SKM-1 (cell line): ENCODE results near the gene HSFX3.
"Not testable (repeated sequence)": the region's sequence is repeated elsewhere in the genome, so short reads cannot be mapped to it uniquely, and the experiment has no call there.

Experiments used
- DNase-seq: peaks from one replicate; lab custom pipeline; 2025; ENCODE audit not compliant: unreplicated experiment; lab: John Stamatoyannopoulos, UW

Gene HSFX3

GRCh38 chrX:149518236-149518635 is 31.5 kb downstream of the HSFX3 start:
- DNase-seq, result no peak

DNA sequence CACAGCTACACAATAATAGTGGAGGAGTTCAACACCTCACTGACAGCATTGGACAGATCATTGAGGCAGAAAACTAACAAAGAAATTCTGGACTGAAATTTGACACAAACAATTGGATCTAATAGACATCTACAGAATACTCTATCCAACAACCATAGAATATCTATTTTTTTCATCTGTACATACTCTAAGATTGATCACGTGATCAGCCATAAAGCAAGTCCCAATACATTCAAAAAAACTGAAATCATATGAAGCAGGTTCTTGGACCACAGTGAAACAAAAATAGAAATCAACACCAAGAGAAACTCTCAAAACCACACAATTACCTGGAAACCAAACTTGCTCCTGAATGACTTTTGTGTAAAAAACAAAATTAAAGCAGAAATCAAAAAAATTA is 32.4 kb downstream of the HSFX3 start:
- no peak for DNase-seq

DNA sequence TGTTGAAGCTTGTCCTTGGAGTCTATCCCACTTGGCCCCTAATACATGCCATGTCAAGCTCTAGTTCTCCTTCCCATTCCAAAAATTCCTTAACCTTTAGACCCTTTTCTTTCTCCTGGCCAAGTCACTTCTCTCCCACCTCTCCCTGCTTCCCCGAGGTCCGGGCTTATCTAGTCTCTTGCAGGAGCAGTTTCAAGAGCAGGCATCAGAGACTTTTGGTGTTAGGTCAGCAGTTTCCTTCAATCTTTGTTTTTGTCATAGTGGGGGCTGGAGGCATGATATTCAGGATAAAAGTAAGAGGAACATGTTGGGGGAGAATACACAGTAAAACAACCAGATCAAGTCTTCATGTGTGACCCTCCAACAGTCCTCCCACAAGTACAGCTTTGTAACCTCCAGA is 33.1 kb downstream of the HSFX3 start:
- no peak for DNase-seq

DNA sequence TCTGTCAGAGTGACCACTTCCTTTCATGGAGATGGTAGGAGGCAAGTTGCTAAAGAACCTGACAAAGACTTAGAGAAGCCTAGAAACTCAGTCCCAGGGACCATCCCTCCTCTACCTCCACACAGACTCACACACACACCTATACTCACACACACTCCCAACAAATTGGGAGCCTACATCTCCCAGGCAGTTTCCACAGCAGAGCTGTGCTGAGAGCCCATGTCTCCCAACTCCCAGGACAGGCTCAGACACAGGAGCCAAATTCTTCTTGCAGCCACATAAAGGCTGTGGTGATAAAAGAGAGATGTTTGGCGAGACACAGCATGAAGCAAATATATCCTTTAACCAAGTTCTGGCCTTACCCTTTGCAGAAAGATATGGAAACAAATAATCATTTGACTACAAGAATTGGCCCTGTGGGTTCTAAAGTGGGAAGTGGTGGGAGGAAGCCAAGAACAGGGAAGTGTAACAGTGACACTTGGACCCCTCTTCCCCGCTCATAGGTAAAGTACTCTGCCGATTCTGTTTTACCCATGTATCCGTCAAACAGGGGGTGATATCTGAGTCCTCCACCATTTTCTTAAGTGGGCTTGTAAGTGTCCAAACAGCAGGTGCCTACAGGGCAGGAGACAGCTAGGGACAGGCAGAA is 33.6 kb downstream of the HSFX3 start:
- DNase-seq, result peak; percentile 1

DNA sequence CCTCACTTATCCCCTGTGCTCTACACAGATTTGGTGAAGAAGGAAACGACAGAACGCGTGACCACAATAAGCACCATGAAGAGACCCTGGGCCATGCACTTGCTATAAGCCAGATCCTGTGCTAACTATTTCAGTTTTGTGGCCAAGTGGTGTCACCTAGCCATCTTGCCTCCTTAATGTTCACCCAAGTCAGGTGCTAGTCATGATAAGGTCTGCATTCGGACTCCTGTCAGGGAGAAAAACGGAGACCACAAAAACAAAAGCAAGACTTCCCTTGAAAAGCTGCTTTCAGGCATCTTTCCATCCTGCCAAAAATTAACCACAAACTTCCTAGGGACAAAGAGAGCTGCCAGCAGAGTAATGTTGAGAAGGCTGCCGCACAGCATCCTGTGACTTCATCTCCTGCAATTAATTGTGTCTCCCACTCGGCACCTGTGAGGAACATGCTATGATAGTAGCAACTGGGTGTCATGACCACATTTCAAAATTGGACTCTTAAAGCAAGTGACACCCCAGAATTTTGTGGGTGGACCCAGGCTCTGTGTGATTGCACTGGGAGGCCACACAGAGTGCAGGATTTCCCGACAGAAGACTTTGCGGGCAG is 35.8 kb downstream of the HSFX3 start:
- no peak for DNase-seq

DNA sequence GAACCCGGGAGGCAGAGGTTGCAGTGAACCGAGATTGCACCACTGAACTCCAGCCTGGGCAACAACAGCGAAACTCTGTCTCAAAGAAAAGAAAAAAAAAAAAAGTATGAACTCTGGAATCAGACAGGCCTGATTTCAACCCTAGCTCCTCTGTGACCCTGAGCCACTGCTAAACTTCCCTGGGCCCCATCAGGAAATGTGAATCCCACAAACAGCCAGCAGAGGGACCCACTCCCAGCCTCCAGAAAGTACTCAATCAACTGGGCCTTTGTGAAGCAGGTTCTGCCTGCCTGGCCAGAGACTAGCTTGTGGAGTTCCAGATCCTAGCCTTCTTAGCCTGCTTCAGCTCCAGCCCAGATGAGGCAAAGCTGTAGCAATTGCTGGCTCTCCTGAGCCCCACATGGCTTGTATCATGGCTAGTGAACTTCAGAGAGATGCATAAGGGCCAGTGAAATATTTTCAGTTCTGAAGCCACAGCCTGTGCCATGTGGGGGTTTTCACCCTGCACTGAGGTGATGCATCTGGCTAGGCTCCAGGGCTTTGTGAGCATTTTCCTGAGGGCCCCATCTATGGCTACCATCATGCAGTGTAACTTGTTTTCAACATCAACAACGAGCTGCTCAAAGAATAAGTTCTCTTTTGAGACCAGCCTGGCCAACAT is 37.4 kb downstream of the HSFX3 start:
- DNase-seq, result peak; percentile 35

DNA sequence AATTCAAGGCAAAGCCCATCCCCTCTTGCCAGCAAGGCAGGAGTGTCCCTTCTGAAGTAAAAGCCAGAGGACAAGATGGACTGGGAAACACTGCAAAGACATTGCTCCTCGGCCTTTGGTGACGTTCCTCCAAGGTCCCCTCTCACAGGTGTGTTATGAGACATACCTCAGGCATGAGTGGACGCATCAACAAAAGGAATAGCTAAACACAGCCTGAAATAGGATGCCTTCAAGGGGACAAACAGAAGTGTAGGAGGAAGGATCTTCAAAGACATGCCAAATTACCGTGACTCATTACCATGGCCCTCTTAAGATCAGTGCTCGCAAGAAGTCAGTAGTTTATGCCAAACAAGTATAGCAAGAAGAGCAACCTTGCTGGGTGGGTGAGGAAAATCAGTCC is 38.6 kb downstream of the HSFX3 start:
- no peak for DNase-seq

GRCh38 chrX:149510386-149510785 is 39.3 kb downstream of the HSFX3 start:
- no peak for DNase-seq

DNA sequence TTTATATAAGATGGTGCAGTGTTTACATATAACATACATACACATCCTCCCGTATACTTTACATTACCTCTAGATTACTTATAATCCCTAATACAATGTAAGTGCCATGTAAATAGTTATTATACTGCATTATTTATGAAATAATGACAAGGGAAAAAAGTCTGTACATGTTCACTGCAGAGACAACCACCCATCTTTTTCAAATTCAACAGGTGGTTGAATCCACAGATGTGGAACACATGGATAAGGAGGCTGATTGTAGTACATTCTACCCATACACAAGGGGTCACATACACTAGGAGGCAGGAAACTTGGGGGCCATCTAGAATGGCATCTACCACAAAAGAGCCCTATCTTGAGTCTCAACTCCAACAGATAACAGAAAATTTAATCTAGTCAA is 41.3 kb downstream of the HSFX3 start:
- no peak for DNase-seq

DNA sequence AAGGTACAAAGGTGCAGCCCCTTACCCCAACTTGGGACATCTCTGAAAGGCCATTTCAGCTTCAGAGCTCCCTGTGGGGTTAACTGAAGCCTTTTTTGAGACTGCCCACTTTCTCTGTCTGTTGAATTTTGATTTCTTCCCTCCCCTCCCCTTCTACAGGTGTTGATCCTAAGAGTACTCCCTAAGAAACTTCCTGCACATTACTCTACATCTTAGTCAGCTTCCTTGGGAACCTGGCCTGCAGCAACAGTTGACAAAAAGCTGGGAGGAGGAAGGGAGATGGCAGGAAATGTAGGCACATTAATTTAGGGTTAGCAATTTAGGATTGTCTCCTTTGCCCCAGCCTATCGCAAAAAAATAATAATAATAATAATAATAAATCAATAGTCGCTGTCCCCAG is 43.4 kb downstream of the HSFX3 start:
- DNase-seq, result no peak

DNA sequence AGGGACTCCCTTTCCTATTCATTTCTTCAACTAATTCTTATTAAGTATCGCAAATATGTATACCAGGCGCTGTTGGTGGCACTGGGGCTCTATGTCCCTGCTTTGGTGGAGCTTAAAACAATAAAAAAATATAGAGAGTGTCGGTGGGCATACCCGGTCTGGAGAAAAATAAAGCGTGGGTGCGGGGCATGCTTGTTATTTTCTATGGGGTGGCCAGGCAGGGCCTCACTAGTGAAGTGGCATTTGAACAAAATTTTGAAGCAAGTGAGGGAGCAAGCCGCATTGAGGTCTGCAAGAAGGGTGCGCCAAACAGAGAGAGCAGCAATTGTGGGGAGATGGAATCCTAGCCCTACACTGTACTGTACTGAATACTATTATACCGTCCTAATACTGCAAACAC is 44.1 kb downstream of the HSFX3 start:
- no peak for DNase-seq

GRCh38 chrX:149504915-149505651 is 44.6 kb downstream of the HSFX3 start, which contains the start of gene IDS:
IDS (minus strand) TSS chrX:149505306; CDS start chrX:149505137, 169 bp downstream.
- DNase-seq, result peak; percentile 45

DNA sequence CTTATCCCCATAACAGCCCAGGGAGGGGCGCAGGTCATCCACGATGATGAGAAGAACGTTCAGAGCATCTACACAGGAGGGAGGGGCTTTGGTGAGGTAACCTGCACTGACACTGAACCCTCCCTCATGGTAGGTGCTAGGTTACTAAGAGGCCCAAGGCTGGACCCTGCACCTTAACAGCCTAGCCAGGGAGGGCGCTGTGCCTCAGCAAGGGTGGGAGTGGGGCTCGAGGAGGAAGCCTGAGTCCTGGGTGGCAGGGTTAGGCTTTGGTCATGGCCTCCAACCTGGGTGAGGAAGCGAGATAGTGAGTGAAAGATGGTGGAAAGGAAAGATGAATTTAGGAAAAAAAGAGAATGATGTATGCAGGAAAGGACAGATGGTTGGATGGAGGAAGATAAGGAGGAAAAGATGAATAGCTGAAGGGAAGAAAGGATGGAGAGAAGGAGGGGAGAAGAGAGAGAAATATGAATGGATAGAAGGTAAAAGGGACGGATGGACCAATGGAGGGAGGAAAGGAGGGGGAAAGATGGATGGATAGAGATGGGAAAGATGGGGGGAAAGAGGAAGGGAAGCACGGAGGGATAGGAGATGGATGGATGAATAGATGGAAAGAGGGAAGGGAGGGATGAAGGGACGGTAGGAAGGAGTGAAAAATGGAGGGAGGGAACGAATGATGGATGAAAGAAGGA is 45.4 kb downstream of the HSFX3 start:
- no peak for DNase-seq

GRCh38 chrX:149503446-149503845 is 46.3 kb downstream of the HSFX3 start:
- DNase-seq, result peak; percentile 7

- DNase-seq, result not testable (repeated sequence)
These were observed 46.8 kb downstream of the HSFX3 start for GRCh38 chrX:149502923-149503322.

DNA sequence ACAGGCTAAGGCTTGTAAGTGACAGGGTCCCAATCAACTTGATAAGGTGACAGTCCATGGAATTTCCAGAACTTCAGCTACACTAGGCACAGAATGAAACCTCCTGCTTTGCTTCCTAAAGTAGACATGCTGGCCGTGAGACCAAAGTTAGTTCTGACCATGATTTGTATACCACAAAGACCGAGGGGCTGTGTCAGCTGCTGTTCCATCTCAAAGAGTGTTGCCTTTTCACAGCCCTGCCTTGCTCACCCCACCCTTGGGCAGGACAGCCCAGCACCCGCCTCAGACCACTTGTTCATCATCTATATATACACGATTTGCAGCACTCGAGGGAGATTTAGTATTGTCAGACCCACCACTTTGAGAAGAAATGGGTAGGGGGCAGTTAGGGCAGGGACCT is 50.0 kb downstream of the HSFX3 start:
- DNase-seq, result no peak

GRCh38 chrX:149498767-149499166 is 51.0 kb downstream of the HSFX3 start:
- DNase-seq, result no peak
